ENCODE results near the gene ASTN2. TPM values are rescaled to one million over a fixed set of nuclear protein-coding genes. Genes with fewer than 3 reads are reported as not detected.

The ASTN2 gene
- total and polyA plus RNA-seq, 10 of the 15 experiments (the other 5 are each of a cell fraction or from before 2014, with no cell fraction given) = 1.4 to 15.7 (median 7.0) TPM

DNA sequence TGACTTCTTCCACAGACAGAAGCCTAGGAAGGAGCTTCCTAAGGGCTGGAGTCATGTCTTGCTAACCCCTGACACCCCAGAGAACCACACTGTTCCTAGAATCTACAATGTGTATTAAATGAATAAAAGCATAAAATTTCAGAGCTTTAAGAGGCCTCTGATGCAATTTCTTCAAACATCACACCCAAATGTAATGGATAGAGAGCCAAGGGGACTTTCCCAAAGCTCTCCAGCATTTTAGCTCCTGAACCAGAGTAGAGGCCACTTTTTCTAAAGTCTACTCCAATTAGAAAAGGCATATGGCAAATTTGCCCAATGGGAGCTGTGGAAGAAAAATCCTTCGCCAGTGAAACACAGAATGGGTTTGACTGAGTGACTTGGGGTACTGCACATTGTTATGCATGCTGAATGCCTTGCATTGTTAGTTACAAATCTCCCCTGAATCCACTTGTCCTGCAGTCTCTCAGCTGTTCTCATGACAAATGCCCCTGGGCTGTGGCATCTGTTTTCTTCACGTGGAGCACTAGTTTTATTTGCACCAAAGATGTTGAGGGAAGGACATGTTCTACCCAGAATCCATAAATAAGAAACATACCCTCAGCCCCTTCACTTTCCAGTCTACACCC lies 334.0 kb downstream of the ASTN2 start:
- H4K20me1 ChIP-seq (ENCODE audit: control insufficient read depth, insufficient read depth) = no peaks in the 10 kb centered on the region
- H3K27ac ChIP-seq (ENCODE audit: control insufficient read depth, insufficient read depth) = no peak overlapping the region
- POLR2A ChIA-PET = no interaction called here
- ATAC-seq (no peak), DNase-seq (ENCODE audit: low read depth, low spot score) (no peak), FAIRE-seq (no peak)
- TF ChIP-seq CBX5 (IDR thresholded peaks at IDR 0.05; ENCODE audit: low read depth) = no peak
- no peak for TF ChIP-seq ETV6 (conservative IDR thresholded peaks at IDR 0.05 in 1 of 2, IDR thresholded peaks at IDR 0.05 in 1 of 2; ENCODE audit: borderline replicate concordance in 1 of 2, low read depth in 1 of 2)
- TF ChIP-seq IRF4 (IDR thresholded peaks at IDR 0.05; ENCODE audit: low read depth, low read length) = no peak
- TF ChIP-seq NRF1 (conservative IDR thresholded peaks at IDR 0.05; ENCODE audit: low read depth, low read length) = no peak
- TF ChIP-seq SMARCA5 (IDR thresholded peaks at IDR 0.05) = no peak
- RAD21 ChIA-PET (ENCODE audit: unreplicated experiment) = no interaction called here
- no peaks in the 10 kb centered on the region for H3K9me3 ChIP-seq (replicated peaks; ENCODE audit: control insufficient read depth, insufficient read depth, low read length)
- H3K4me1 ChIP-seq (ENCODE audit: control insufficient read depth, insufficient read depth, low read length) = no peaks in the 10 kb centered on the region
- H3K27me3 ChIP-seq (replicated peaks in 1 of 2; ENCODE audit: control insufficient read depth in 2 of 2, insufficient read depth in 2 of 2, low read length in 1 of 2) = no peaks in the 10 kb centered on the region; a peak in 1 of 4 replicates
- in situ Hi-C loops (cut with MboI) (loop anchor here (10.0 kb wide), 1 partner anchor 64 kb away; no protein-coding TSS in a partner anchor), intact Hi-C loops (cut with micrococcal nuclease; ENCODE audit: unreplicated experiment) (loop anchor here (10.0 kb wide), 1 partner anchor 346 kb away; no protein-coding TSS in a partner anchor)
- SMC1A ChIA-PET (ENCODE audit: uncharacterized antibody, unreplicated experiment) = no interaction called here
- no peak overlapping the region for H3K4me3 ChIP-seq
- no TSS peak for BruUV-seq (replicated peaks)
- H3K79me2 ChIP-seq (ENCODE audit: control insufficient read depth, insufficient read depth, low read length) = no peaks in the 10 kb centered on the region
- H3K9ac ChIP-seq (ENCODE audit: control insufficient read depth, insufficient read depth, low read length) = no peak overlapping the region
- H3K36me3 ChIP-seq (ENCODE audit: control insufficient read depth in 2 of 2, insufficient read depth in 2 of 2, low read length in 1 of 2) = no peaks in the 10 kb centered on the region
- WGBS (ENCODE audit: insufficient coverage, insufficient replicate concordance, low lambda C conversion rate, missing lambda C conversion rate) = 0% methylated on average over 2 of the region's 2 CpGs
- CTCF ChIA-PET = no interaction called here
- no peak overlapping the region for H3K4me2 ChIP-seq (ENCODE audit: control insufficient read depth, insufficient read depth)
- H2AFZ ChIP-seq (ENCODE audit: control insufficient read depth, low read depth, low read length) = no peak overlapping the region

GRCh38 chr9:117076571-117077290 lies 338.1 kb downstream of the ASTN2 start:
- POLR2A ChIA-PET = no interaction called here
- BruUV-seq (replicated peaks) = no TSS peak

More at GRCh38 chr9:117076571-117077290, 338.1 kb downstream of the ASTN2 start:
- no peak overlapping the region for H2AFZ ChIP-seq (ENCODE audit: control insufficient read depth, low read depth, low read length)
- DNase-seq (ENCODE audit: low read depth, low spot score) (no peak), FAIRE-seq (no peak), ATAC-seq (no peak)
- H3K4me2 ChIP-seq (ENCODE audit: control insufficient read depth, insufficient read depth) = no peak overlapping the region
- H3K36me3 ChIP-seq (ENCODE audit: control insufficient read depth in 2 of 2, insufficient read depth in 2 of 2, low read length in 1 of 2) = no peaks in the 10 kb centered on the region
- H4K20me1 ChIP-seq (ENCODE audit: control insufficient read depth, insufficient read depth) = no peaks in the 10 kb centered on the region
- H3K27ac ChIP-seq (ENCODE audit: control insufficient read depth, insufficient read depth) = no peak overlapping the region
- H3K4me3 ChIP-seq = no peak overlapping the region
- no peaks in the 10 kb centered on the region for H3K4me1 ChIP-seq (ENCODE audit: control insufficient read depth, insufficient read depth, low read length)
- H3K27me3 ChIP-seq (replicated peaks in 1 of 2; ENCODE audit: control insufficient read depth in 2 of 2, insufficient read depth in 2 of 2, low read length in 1 of 2) = no peaks in the 10 kb centered on the region; a peak in 1 of 4 replicates
- ChIA-PET CTCF (interaction anchor here (1.0 kb wide), 1 partner anchor 334 kb away, joined by 3 read pairs; no protein-coding TSS in a partner anchor), RAD21 (ENCODE audit: unreplicated experiment) (no interaction called here), SMC1A (ENCODE audit: uncharacterized antibody, unreplicated experiment) (interaction anchor here (0.7 kb wide), 1 partner anchor 20 kb away, joined by 3 read pairs; no protein-coding TSS in a partner anchor)
- intact Hi-C loops (cut with micrococcal nuclease; ENCODE audit: unreplicated experiment) (no loop called here), in situ Hi-C loops (cut with MboI) (no loop called here)
- WGBS (ENCODE audit: insufficient coverage, insufficient replicate concordance, low lambda C conversion rate, missing lambda C conversion rate) = 27% methylated on average over 8 of the region's 8 CpGs
- no peak for TF ChIP-seq BHLHE40 (IDR thresholded peaks at IDR 0.05; ENCODE audit: borderline replicate concordance in 1 of 2, low read depth in 2 of 2, low read length in 1 of 2)
- no peak for TF ChIP-seq POLR2A (IDR thresholded peaks at IDR 0.05; ENCODE audit: low read depth, low read length)
- no peak for TF ChIP-seq CHD1 (IDR thresholded peaks at IDR 0.05; ENCODE audit: low read depth, low read length)
- TF ChIP-seq ZNF622 (IDR thresholded peaks at IDR 0.05) = no peak
- TF ChIP-seq KLF5 (IDR thresholded peaks at IDR 0.05; ENCODE audit: partially characterized antibody) = no peak
- no peak for TF ChIP-seq RAD21 (IDR thresholded peaks at IDR 0.05; ENCODE audit: insufficient read depth, low read depth, low read length)
- TF ChIP-seq ATF7 (IDR thresholded peaks at IDR 0.05; ENCODE audit: low read depth) = no peak
- TF ChIP-seq CEBPZ (IDR thresholded peaks at IDR 0.05; ENCODE audit: low read depth, low read length) = no peak
- no peak for TF ChIP-seq MTA2 (IDR thresholded peaks at IDR 0.05; ENCODE audit: low read depth)
- no peak for TF ChIP-seq SP1 (IDR thresholded peaks at IDR 0.05; ENCODE audit: low read depth, low read length)
- no peaks in the 10 kb centered on the region for H3K9me3 ChIP-seq (replicated peaks; ENCODE audit: control insufficient read depth, insufficient read depth, low read length)
- H3K9ac ChIP-seq (ENCODE audit: control insufficient read depth, insufficient read depth, low read length) = no peak overlapping the region
- no peaks in the 10 kb centered on the region for H3K79me2 ChIP-seq (ENCODE audit: control insufficient read depth, insufficient read depth, low read length)
